Karpas-422 (cell line): ENCODE results near the gene MBNL2. TPM values are rescaled to one million over a fixed set of nuclear protein-coding genes. Genes with fewer than 3 reads are reported as not detected.
"Not testable (repeated sequence)": the region's sequence is repeated elsewhere in the genome, so short reads cannot be mapped to it uniquely, and the experiment has no call there.

Source experiments
- DNase-seq: peaks from one replicate; pipeline ENCODE4 v3.0.0-alpha.2; 2015
- H2AFZ ChIP-seq: fragments of 200-600 bp; sonication (generic); 2 replicates; pipeline ENCODE4 v1.6.1; 2014; ENCODE audit warnings: antibody characterized with exemption, low read length, mixed read lengths
- H3K27ac ChIP-seq: fragments of 200-600 bp; sonication (generic); 2 replicates; pipeline ENCODE4 v1.5.1; 2014; ENCODE audit warnings: mild to moderate bottlenecking, low read length, moderate library complexity
- H3K27me3 ChIP-seq: fragments of 200-600 bp; sonication (generic); 2 replicates; pipeline ENCODE4 v1.6.1; 2014; ENCODE audit warnings: low read length, mixed read lengths
- H3K36me3 ChIP-seq: fragments of 200-600 bp; sonication (generic); 2 replicates; pipeline ENCODE4 v1.6.1; 2014; ENCODE audit warnings: low read length, mixed read lengths; ENCODE audit not compliant: insufficient read depth
- H3K4me1 ChIP-seq: fragments of 200-600 bp; sonication (generic); 2 replicates; pipeline ENCODE4 v1.6.1; 2014; ENCODE audit warnings: mild to moderate bottlenecking, low read length, mixed read lengths
- H3K4me2 ChIP-seq: fragments of 200-600 bp; sonication (generic); 2 replicates; pipeline ENCODE4 v1.6.1; 2014; ENCODE audit warnings: low read length, low read depth, mild to moderate bottlenecking; ENCODE audit not compliant: poor library complexity, severe bottlenecking
- H3K4me3 ChIP-seq: fragments of 200-600 bp; sonication (generic); 2 replicates; pipeline ENCODE4 v1.5.1; 2014; ENCODE audit warnings: mild to moderate bottlenecking, antibody characterized with exemption, low read length, mixed read lengths
- H3K79me2 ChIP-seq: fragments of 200-600 bp; sonication (generic); 2 replicates; pipeline ENCODE4 v1.6.1; 2014; ENCODE audit warnings: mild to moderate bottlenecking, low read length, mixed read lengths
- H3K9ac ChIP-seq: fragments of 200-600 bp; sonication (generic); 2 replicates; pipeline ENCODE4 v1.6.0; 2014; ENCODE audit warnings: low read length
- H3K9me2 ChIP-seq: fragments of 200-600 bp; sonication (generic), shearing (Covaris generic); replicated peaks from 2 replicates; pipeline ENCODE4 v1.6.0; 2014; ENCODE audit warnings: mild to moderate bottlenecking, low read length, moderate library complexity; ENCODE audit not compliant: insufficient read depth
- H3K9me3 ChIP-seq: fragments of 300-700, 200-600 bp; sonication (generic); 2 replicates; pipeline ENCODE4 v1.6.1; 2014; ENCODE audit warnings: low read length, mixed read lengths
- H4K20me1 ChIP-seq: fragments of 200-600 bp; sonication (generic); 2 replicates; pipeline ENCODE4 v1.6.1; 2014; ENCODE audit warnings: mild to moderate bottlenecking, antibody characterized with exemption, low read length, low read depth; ENCODE audit not compliant: insufficient read depth
- total RNA-seq: library from RNA; depleted of rRNA; stranded (reverse); fragments of >200 nt; shearing (Covaris generic); gene quantifications from 2 replicates; pipeline ENCODE4 v1.2.3, GENCODE V29; 2014; ENCODE audit warnings: low replicate concordance

The MBNL2 gene
- total RNA-seq, 1 experiment from 2014 or later = 8.5 TPM

DNA sequence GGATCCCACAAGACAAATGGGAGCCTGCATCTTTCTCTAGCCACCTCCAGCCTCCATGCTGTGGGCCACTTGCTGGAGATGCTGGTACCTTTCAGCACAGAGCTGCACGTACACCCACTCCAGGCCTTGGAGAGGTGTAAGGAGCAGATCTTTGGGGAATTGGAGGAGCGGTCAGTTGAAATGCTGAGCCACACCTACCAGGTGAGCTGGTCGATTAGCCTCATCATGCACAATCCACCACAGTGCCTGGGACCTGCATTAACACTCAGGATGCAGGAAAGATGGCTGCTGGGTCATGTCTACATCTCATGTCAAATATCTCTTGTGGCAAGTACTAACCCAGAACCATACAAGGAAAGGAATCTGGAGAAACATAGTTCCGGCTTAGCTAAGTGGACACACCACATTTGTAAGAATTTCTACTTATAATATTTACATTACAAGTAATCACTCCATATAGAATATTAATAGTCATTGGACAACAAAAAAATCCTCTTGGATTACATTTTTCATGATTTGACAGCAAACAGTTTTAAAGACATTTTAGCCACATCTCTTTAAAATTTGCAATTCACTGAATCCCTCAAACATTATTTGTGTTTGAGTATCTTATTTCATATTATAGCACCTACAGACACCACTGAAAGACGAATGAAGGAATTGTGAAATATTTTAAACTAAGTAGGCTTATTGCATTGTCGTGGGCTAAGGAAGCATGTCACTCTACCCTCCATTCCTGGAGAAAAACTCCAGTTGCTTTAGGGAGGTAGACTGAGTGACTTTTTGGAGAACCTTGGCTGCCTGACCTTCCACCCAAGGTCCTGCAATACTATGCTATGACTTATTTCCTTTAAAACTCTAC, 21.8 kb upstream of the MBNL2 start:
- H3K4me2 ChIP-seq = no peak overlapping the region
- no peaks in the 10 kb centered on the region for H3K79me2 ChIP-seq
- no peaks in the 10 kb centered on the region for H3K36me3 ChIP-seq
- H3K27ac ChIP-seq = no peak overlapping the region
- no peaks in the 10 kb centered on the region for H3K9me3 ChIP-seq
- H3K4me1 ChIP-seq = no peaks in the 10 kb centered on the region
- DNase-seq = no peak
- H3K9ac ChIP-seq = no peak overlapping the region
- H4K20me1 ChIP-seq = no peaks in the 10 kb centered on the region
- no peak overlapping the region for H3K4me3 ChIP-seq
- peaks cover 3% of the 10 kb centered on the region; the same call in 1 of the 2 replicates for H3K27me3 ChIP-seq
- H3K9me2 ChIP-seq = no peaks in the 10 kb centered on the region
- no peak overlapping the region for H2AFZ ChIP-seq

DNA sequence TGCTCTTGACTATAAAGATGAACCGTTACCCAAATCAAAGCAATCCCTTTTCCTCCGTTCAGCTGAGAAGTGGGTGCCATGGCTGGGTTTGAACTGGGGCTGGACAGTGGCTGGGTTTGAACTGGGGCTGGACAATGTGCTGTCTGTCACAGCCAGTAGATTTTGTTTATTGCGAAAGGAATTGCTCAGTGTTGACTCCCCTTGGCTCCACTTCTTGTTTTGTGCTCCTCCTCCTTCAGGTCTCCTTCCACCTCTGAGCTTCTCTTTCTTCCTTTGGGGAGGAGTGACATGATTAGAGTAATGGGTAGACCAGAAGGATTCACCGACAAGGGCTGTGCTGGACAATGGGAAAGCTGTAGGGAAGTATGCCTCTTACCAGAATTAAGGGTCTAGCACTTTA, 19.4 kb upstream of the MBNL2 start:
- no peak overlapping the region for H3K4me2 ChIP-seq
- H3K79me2 ChIP-seq = no peaks in the 10 kb centered on the region
- H2AFZ ChIP-seq = no peak overlapping the region
- H3K36me3 ChIP-seq = no peaks in the 10 kb centered on the region
- no peak overlapping the region for H3K4me3 ChIP-seq
- H3K4me1 ChIP-seq = no peaks in the 10 kb centered on the region
- no peak for DNase-seq
- no peak overlapping the region for H3K9ac ChIP-seq
- H3K27ac ChIP-seq = no peak overlapping the region
- peaks cover 3% of the 10 kb centered on the region; the same call in 1 of the 2 replicates for H3K27me3 ChIP-seq
- no peaks in the 10 kb centered on the region for H4K20me1 ChIP-seq
- no peaks in the 10 kb centered on the region for H3K9me3 ChIP-seq
- H3K9me2 ChIP-seq = no peaks in the 10 kb centered on the region

DNA sequence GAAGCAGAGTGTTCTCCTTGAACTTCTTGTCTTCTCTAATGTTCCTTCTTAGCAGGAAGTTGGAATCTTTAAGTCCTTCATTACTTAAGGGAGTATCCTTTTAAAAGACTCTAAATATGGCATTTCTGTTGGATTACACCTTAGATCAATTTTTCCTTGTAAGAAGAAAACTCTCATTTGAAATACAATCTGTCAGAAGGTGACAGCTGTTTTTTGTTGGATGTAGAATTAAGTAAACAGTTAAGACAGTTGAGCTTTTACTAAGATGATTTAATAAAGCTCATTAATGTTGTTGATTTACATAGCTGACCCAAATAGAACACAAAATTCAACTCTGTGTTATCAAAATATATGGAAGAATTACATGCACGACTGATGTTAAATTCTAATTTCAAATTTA, 16.7 kb upstream of the MBNL2 start:
- Histone ChIP-seq H3K4me3 (no peak overlapping the region), H3K79me2 (no peaks in the 10 kb centered on the region), H3K27me3 (no peaks in the 10 kb centered on the region), H3K27ac (no peak overlapping the region), H3K4me1 (no peaks in the 10 kb centered on the region), H3K9me2 (no peaks in the 10 kb centered on the region), H3K36me3 (no peaks in the 10 kb centered on the region), H3K4me2 (no peak overlapping the region), H2AFZ (no peak overlapping the region), H3K9ac (no peak overlapping the region), H4K20me1 (no peaks in the 10 kb centered on the region), H3K9me3 (no peaks in the 10 kb centered on the region)
- no peak for DNase-seq

DNA sequence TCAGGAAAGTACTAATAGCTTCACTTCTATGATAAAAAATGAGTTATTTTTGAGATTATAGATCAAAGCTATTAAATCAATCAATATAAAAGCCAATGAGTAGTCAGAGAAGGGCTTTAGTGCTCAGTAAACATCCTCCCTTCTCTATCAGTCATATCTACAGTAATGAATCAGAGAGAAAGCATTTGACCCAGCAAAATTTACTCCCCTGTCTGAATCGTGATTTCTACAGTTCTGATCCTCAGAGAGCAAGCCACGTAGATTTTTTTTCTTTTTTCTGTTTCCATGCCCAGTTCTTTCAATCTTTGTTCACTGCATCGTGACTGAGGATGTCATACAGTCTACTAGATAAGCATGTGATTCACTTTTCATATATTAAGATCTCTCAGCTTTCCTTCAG, 16.2 kb upstream of the MBNL2 start:
- H3K4me1 ChIP-seq = no peaks in the 10 kb centered on the region
- H2AFZ ChIP-seq = no peak overlapping the region

DNA sequence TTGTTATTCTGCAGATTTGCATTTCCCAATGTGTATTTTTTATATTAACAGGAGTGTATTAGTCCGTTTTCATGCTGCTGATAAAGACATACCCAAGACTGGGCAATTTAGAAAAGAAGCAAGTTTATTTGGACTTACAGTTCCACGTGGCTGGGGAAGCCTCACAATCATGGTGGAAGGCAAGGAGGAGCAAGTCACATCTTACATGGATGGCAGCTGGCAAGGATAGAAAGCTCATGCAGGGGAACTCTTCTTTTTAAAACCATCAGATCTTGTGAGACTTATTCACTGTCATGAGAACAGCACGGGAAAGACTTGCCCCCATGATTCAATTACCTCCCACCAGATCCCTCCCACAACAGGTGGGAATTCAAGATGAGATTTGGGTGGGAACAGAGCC, 14.9 kb upstream of the MBNL2 start:
- not testable (repeated sequence) for H3K9me3 ChIP-seq, H3K36me3 ChIP-seq, H3K4me2 ChIP-seq, H3K79me2 ChIP-seq, H3K27me3 ChIP-seq, DNase-seq, H2AFZ ChIP-seq, H3K9me2 ChIP-seq, H4K20me1 ChIP-seq, H3K9ac ChIP-seq, H3K4me1 ChIP-seq, H3K27ac ChIP-seq, H3K4me3 ChIP-seq

More for the DNA sequence above, 16.2 kb upstream of the MBNL2 start:
- Histone ChIP-seq H3K27me3 (no peaks in the 10 kb centered on the region), H3K9ac (no peak overlapping the region), H3K4me3 (no peak overlapping the region), H3K9me3 (no peaks in the 10 kb centered on the region), H4K20me1 (no peaks in the 10 kb centered on the region), H3K4me2 (no peak overlapping the region), H3K79me2 (no peaks in the 10 kb centered on the region), H3K9me2 (no peaks in the 10 kb centered on the region), H3K36me3 (no peaks in the 10 kb centered on the region), H3K27ac (no peak overlapping the region)
- no peak for DNase-seq

DNA sequence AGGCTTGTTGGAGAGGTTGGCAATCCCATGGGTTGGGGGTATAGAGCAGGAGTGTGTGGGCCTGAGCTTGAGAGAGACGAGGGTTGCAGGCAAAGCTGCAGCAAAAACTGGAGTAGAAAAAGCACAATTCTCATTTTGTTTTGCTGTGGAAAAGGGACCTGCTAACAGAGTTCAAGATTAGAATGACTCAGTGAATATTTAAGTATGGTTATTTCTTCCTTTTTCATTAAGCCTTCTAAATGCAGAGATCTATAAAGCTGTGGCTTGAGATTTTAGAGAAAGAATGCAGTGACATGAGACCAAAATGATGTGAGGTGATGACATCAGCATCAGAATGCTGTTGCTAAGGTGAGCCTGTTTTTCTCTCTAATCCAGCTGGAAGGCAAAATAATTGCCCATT, 10.8 kb upstream of the MBNL2 start:
- no peak overlapping the region for H2AFZ ChIP-seq
- no peak overlapping the region for H3K27ac ChIP-seq
- H3K4me3 ChIP-seq = no peak overlapping the region
- no peaks in the 10 kb centered on the region for H3K4me1 ChIP-seq
- H3K9ac ChIP-seq = no peak overlapping the region
- H3K9me2 ChIP-seq = no peaks in the 10 kb centered on the region
- no peaks in the 10 kb centered on the region for H4K20me1 ChIP-seq
- no peaks in the 10 kb centered on the region for H3K9me3 ChIP-seq
- no peak overlapping the region for H3K4me2 ChIP-seq
- no peaks in the 10 kb centered on the region for H3K36me3 ChIP-seq
- no peaks in the 10 kb centered on the region for H3K79me2 ChIP-seq
- DNase-seq = no peak
- no peaks in the 10 kb centered on the region for H3K27me3 ChIP-seq

DNA sequence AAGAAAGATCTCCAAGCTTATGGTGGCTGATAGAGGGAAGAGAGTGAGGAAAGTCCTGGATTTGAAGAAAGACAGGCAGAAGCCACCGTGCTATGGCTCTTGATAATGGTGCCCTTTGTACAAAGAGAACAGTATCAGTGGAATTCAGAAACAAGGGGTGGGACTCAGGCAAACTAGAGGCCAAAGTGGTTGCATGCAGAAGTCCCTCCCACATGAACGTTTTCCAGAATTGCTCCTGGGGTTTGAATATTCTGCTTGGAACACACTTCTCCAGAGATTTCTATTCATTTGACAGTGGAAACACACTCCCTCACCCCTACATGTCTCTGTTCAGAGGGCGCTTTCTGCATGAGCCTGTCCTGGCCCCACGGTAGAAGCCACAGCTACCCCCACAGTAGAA, 10.1 kb upstream of the MBNL2 start:
- DNase-seq = no peak
- Histone ChIP-seq H2AFZ (no peak overlapping the region), H4K20me1 (no peaks in the 10 kb centered on the region), H3K9me3 (no peaks in the 10 kb centered on the region), H3K9ac (no peak overlapping the region), H3K4me3 (no peak overlapping the region), H3K9me2 (no peaks in the 10 kb centered on the region), H3K27me3 (no peaks in the 10 kb centered on the region), H3K4me1 (no peaks in the 10 kb centered on the region), H3K36me3 (no peaks in the 10 kb centered on the region), H3K79me2 (no peaks in the 10 kb centered on the region), H3K4me2 (no peak overlapping the region), H3K27ac (no peak overlapping the region)

DNA sequence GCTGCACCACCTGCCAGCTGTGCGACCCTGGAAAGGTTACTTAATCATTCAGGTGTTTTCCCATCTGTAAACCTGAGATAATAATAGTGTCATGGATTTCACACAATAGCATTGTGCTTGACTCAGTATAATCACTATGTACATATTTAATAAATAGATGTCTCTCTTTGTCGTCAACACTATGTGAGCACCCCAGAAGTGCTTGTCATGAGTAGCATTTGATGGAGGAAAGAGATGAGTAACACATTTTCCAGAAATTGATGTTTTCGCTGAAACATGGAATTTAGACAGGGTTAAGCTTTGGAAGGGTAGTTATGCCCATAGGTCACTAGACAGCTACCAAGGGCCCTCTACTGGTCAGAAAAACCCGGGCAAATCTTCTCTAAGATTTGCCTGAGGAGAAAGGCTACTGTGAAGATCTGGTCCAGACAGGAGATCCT, 9.5 kb upstream of the MBNL2 start:
- peak; percentile 54 for DNase-seq
- Histone ChIP-seq H3K79me2 (no peaks in the 10 kb centered on the region), H3K4me2 (no peak overlapping the region), H3K9me2 (no peaks in the 10 kb centered on the region), H4K20me1 (no peaks in the 10 kb centered on the region), H3K4me3 (no peak overlapping the region), H2AFZ (no peak overlapping the region), H3K4me1 (no peaks in the 10 kb centered on the region), H3K9me3 (no peaks in the 10 kb centered on the region), H3K27ac (no peak overlapping the region), H3K27me3 (no peaks in the 10 kb centered on the region), H3K9ac (no peak overlapping the region), H3K36me3 (no peaks in the 10 kb centered on the region)
